Testis (tissue), 2 donors: ENCODE results near the gene IRX5.

Experiments used
- POLR2A ChIP-seq: fragments of 450-650 bp; IDR thresholded peaks from one replicate; pipeline ENCODE4 v1.6.1; 2017; ENCODE audit warnings: antibody characterized with exemption, mild to moderate bottlenecking, moderate library complexity
- TF ChIP-seq, protein P1 (sequence below), 3 experiments: fragments of 450-650 bp in 2 of 3; fragments of 200-600 bp in 1 of 3; sonication (generic) in 1 of 3; IDR thresholded peaks; one replicate each; pipeline ENCODE4 v1.5.1; 2016 to 2019; ENCODE audit warnings: antibody characterized with exemption in 3 of 3, mild to moderate bottlenecking in 2 of 3, moderate library complexity in 1 of 3

GRCh38 chr16:54886078-54886477, 44.6 kb upstream of the IRX5 start:
- TF ChIP-seq, protein P1, sequence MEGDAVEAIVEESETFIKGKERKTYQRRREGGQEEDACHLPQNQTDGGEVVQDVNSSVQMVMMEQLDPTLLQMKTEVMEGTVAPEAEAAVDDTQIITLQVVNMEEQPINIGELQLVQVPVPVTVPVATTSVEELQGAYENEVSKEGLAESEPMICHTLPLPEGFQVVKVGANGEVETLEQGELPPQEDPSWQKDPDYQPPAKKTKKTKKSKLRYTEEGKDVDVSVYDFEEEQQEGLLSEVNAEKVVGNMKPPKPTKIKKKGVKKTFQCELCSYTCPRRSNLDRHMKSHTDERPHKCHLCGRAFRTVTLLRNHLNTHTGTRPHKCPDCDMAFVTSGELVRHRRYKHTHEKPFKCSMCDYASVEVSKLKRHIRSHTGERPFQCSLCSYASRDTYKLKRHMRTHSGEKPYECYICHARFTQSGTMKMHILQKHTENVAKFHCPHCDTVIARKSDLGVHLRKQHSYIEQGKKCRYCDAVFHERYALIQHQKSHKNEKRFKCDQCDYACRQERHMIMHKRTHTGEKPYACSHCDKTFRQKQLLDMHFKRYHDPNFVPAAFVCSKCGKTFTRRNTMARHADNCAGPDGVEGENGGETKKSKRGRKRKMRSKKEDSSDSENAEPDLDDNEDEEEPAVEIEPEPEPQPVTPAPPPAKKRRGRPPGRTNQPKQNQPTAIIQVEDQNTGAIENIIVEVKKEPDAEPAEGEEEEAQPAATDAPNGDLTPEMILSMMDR (IDR thresholded peaks at IDR 0.05): no peak
- no peak for TF ChIP-seq POLR2A
